GM18909 (cell line): ENCODE results near the gene GPRC5A.
A peak's percentile ranks its signal among the peaks of the same experiment; 100 is the strongest.

Experiments
- ATAC-seq: cut with Tn5 transposase; IDR thresholded peaks from one replicate; pipeline ENCODE4 v1.9.1; 2021; ENCODE audit warnings: mild to moderate bottlenecking; ENCODE audit not compliant: unreplicated experiment, poor library complexity

The GPRC5A gene

GRCh38 chr12:12908252-12908651, 16.9 kb downstream of the GPRC5A start:
- ATAC-seq = no peak

- ATAC-seq = no peak
Observed at GRCh38 chr12:12908711-12909110, 17.3 kb downstream of the GPRC5A start.

GRCh38 chr12:12909228-12909994, 18.0 kb downstream of the GPRC5A start:
- ATAC-seq = no peak

GRCh38 chr12:12909995-12910420, 18.6 kb downstream of the GPRC5A start:
- no peak for ATAC-seq

- no peak for ATAC-seq
Observed at GRCh38 chr12:12912711-12913110, 21.3 kb downstream of the GPRC5A start.

- no peak for ATAC-seq
Observed at GRCh38 chr12:12915656-12916055, 24.3 kb downstream of the GPRC5A start.

- ATAC-seq = peak; percentile 84
Observed at GRCh38 chr12:12916135-12916944, 25.0 kb downstream of the GPRC5A start.

- no peak for ATAC-seq
Observed at GRCh38 chr12:12917517-12917916, 26.2 kb downstream of the GPRC5A start.

- ATAC-seq = no peak
Observed at GRCh38 chr12:12918781-12919389, 27.5 kb downstream of the GPRC5A start.

- no peak for ATAC-seq
Observed at GRCh38 chr12:12919666-12920435, 28.5 kb downstream of the GPRC5A start.

GRCh38 chr12:12922191-12922616, 30.8 kb downstream of the GPRC5A start:
- no peak for ATAC-seq

- no peak for ATAC-seq
Observed at GRCh38 chr12:12922978-12923377, 31.6 kb downstream of the GPRC5A start.

- ATAC-seq = no peak
Observed at GRCh38 chr12:12924169-12924568, 32.8 kb downstream of the GPRC5A start.

GRCh38 chr12:12925388-12925787, 34.0 kb downstream of the GPRC5A start:
- ATAC-seq = no peak

GRCh38 chr12:12926571-12927071, 35.3 kb downstream of the GPRC5A start:
- no peak for ATAC-seq

GRCh38 chr12:12927211-12928079, 36.1 kb downstream of the GPRC5A start:
- ATAC-seq = no peak

- no peak for ATAC-seq
Observed at GRCh38 chr12:12929696-12930095, 38.3 kb downstream of the GPRC5A start.

GRCh38 chr12:12930633-12931219, 39.4 kb downstream of the GPRC5A start:
- ATAC-seq = no peak

- no peak for ATAC-seq
Observed at GRCh38 chr12:12933742-12934141, 42.4 kb downstream of the GPRC5A start.
